GM12891 (cell line): ENCODE measurements around the gene PTPN6.

Experiments used
- POLR2A ChIP-seq: IDR thresholded peaks from 2 replicates; pipeline ENCODE4 v1.6.1; 2011; ENCODE audit warnings: low read depth, low read length, control low read depth
- POLR2AphosphoS5 ChIP-seq: IDR thresholded peaks from 2 replicates; pipeline ENCODE4 v1.6.1; 2011; ENCODE audit warnings: low read depth, low read length, control low read depth
- POU2F2 ChIP-seq: IDR thresholded peaks from 2 replicates; pipeline ENCODE4 v1.6.1; 2011; ENCODE audit warnings: low read depth, mild to moderate bottlenecking, control low read depth, low read length, moderate library complexity
- SPI1 ChIP-seq: IDR thresholded peaks from 2 replicates; pipeline ENCODE4 v1.6.1; 2011; ENCODE audit warnings: low read depth, low read length, control low read depth
- TAF1 ChIP-seq: IDR thresholded peaks from 2 replicates; pipeline ENCODE4 v1.6.1; 2011; ENCODE audit warnings: low read depth, low read length, control low read depth

DNA sequence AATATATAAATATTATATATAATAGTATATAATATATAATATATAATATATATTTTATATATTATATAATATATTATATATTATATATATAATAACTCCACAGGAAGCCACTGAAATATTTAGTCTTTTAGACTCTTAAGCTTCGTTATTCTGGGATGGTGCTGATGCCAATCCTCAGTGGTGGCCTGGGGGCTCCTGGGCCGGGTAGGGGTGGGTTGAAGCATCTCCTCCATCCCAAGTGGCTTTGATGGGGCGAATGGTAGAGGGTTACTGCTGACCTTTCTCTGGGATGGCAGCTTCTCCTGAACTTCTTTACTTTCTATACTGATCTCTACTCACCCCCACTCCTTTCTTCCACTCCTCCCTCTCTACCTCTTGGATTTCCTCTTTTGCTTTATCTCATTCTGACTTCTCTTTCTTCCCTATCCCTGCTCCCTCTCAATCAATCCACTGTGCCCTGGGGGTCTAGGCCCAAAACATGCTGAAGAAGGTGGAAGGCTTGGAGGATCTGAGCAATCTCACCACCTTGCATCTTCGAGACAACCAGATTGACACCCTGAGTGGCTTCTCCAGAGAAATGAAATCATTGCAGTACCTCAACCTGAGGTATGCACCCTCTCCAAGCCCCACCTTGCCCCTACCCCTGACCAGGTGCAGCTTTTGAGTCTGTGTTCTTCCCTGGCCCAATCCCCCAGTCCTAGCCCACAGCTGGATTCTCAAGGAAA lies 41.6 kb upstream of the PTPN6 start:
- no peak for TF ChIP-seq POLR2A
- TF ChIP-seq TAF1: no peak
- no peak for TF ChIP-seq SPI1
- TF ChIP-seq POLR2AphosphoS5: no peak
- TF ChIP-seq POU2F2: no peak
